H1 (cell line): ENCODE measurements around the gene COPS6. TPM values are rescaled to one million over a fixed set of nuclear protein-coding genes. Genes with fewer than 3 reads are reported as not detected.

Experiments
- ATF3 ChIP-seq: IDR thresholded peaks from 2 replicates; pipeline ENCODE4 v1.6.1; 2011; ENCODE audit warnings: low read depth, mild to moderate bottlenecking, low read length; ENCODE audit not compliant: insufficient read depth
- BACH1 ChIP-seq: IDR thresholded peaks from 2 replicates; pipeline ENCODE4 v1.6.1; 2012; ENCODE audit warnings: low read length, improper control_type of control experiment
- BCL11A ChIP-seq, 2 experiments: IDR thresholded peaks; one replicate each; pipeline ENCODE4 v1.6.1; 2011; ENCODE audit warnings: low read depth in 2 of 2, low read length in 2 of 2, mild to moderate bottlenecking in 2 of 2
- CREB1 ChIP-seq: IDR thresholded peaks from 2 replicates; pipeline ENCODE4 v1.6.1; 2012; ENCODE audit warnings: inconsistent platforms
- EP300 ChIP-seq, 2 experiments: IDR thresholded peaks; 1 replicate in 1 of 2; 2 replicates in 1 of 2; pipeline ENCODE4 v1.6.1; 2011 to 2012; ENCODE audit warnings: low read depth in 2 of 2, low read length in 2 of 2, mild to moderate bottlenecking in 2 of 2, borderline replicate concordance in 1 of 2, inconsistent platforms in 1 of 2, moderate library complexity in 1 of 2
- GABPA ChIP-seq: IDR thresholded peaks from 2 replicates; pipeline ENCODE4 v1.6.1; 2011; ENCODE audit warnings: mild to moderate bottlenecking, low read length, moderate library complexity, borderline replicate concordance; ENCODE audit not compliant: insufficient read depth
- HDAC2 ChIP-seq, 2 experiments: fragments of 300-600 bp in 1 of 2; sonication (generic) in 1 of 2; IDR thresholded peaks; 2 replicates each; pipeline ENCODE4 v1.6.1; 2011 to 2012; ENCODE audit warnings: low read depth in 2 of 2, low read length in 2 of 2, mild to moderate bottlenecking in 2 of 2, moderate library complexity in 2 of 2, borderline replicate concordance in 1 of 2, inconsistent platforms in 1 of 2
- HDAC6 ChIP-seq: IDR thresholded peaks from one replicate; pipeline ENCODE4 v1.7.1; 2012; ENCODE audit warnings: low read depth, mild to moderate bottlenecking, inconsistent platforms, low read length, moderate library complexity
- KDM1A ChIP-seq: fragments of 200-600, 300-600 bp; sonication (generic); IDR thresholded peaks from 2 replicates; pipeline ENCODE4 v1.7.1; 2016; ENCODE audit warnings: mild to moderate bottlenecking, low read length, borderline replicate concordance
- MAFK ChIP-seq: IDR thresholded peaks from 2 replicates; pipeline ENCODE4 v1.6.1; 2012; ENCODE audit warnings: low read depth, mild to moderate bottlenecking, improper control_type of control experiment, low read length
- PHF8 ChIP-seq: fragments of 200-600 bp; sonication (generic); conservative IDR thresholded peaks from 2 replicates; pipeline ENCODE4 v1.7.1; 2012; ENCODE audit warnings: low read depth, mild to moderate bottlenecking, inconsistent platforms, low read length, moderate library complexity
- POLR2AphosphoS5 ChIP-seq: IDR thresholded peaks from 2 replicates; pipeline ENCODE4 v1.6.1; 2011; ENCODE audit warnings: low read depth, low read length
- RBBP5 ChIP-seq: IDR thresholded peaks from 2 replicates; pipeline ENCODE4 v1.7.1; 2012; ENCODE audit warnings: low read depth, mild to moderate bottlenecking, inconsistent platforms, low read length, moderate library complexity, borderline replicate concordance
- RFX5 ChIP-seq: IDR thresholded peaks from 2 replicates; pipeline ENCODE4 v1.6.1; 2011; ENCODE audit warnings: low read depth, low read length, improper control_type of control experiment, borderline replicate concordance
- SIN3A ChIP-seq, 2 experiments: IDR thresholded peaks in 1 of 2; conservative IDR thresholded peaks in 1 of 2; 2 replicates each; pipeline ENCODE4 v1.6.1; 2011 to 2012; ENCODE audit warnings: low read length in 2 of 2, improper control_type of control experiment in 1 of 2, low read depth in 1 of 2, mild to moderate bottlenecking in 1 of 2
- SIRT6 ChIP-seq: IDR thresholded peaks from one replicate; pipeline ENCODE4 v1.7.1; 2012; ENCODE audit warnings: low read length, inconsistent platforms
- SIX5 ChIP-seq: IDR thresholded peaks from 2 replicates; pipeline ENCODE4 v1.6.1; 2011; ENCODE audit warnings: mild to moderate bottlenecking, low read depth, low read length
- SP1 ChIP-seq: IDR thresholded peaks from 2 replicates; pipeline ENCODE4 v1.6.1; 2011; ENCODE audit warnings: low read depth, low read length
- SP2 ChIP-seq: IDR thresholded peaks from 2 replicates; pipeline ENCODE4 v1.6.1; 2012; ENCODE audit warnings: mild to moderate bottlenecking, low read length, inconsistent platforms
- SRF ChIP-seq: IDR thresholded peaks from 2 replicates; pipeline ENCODE4 v1.6.1; 2011; ENCODE audit warnings: mild to moderate bottlenecking, low read depth, low read length, moderate library complexity
- TCF12 ChIP-seq: IDR thresholded peaks from 2 replicates; pipeline ENCODE4 v1.6.1; 2011; ENCODE audit warnings: low read depth, mild to moderate bottlenecking, low read length
- ZNF274 ChIP-seq: IDR thresholded peaks from 2 replicates; pipeline ENCODE4 v1.7.0; 2012; ENCODE audit warnings: low read length, borderline replicate concordance; ENCODE audit errors: extremely low read depth
- polyA plus RNA-seq, 7 experiments: library from polyadenylated mRNA; depleted of rRNA in 3 of 7; stranded (reverse) in 5 of 7; unstranded in 2 of 7; fragments of >200 nt in 5 of 7; fragments of 200-250 nt in 2 of 7; gene quantifications; 1 replicate in 5 of 7; 2 replicates in 1 of 7; 4 replicates in 1 of 7; pipeline versions ENCODE4 v1.2.1 to v1.2.3, GENCODE V29; 2011 to 2013; ENCODE audit warnings: missing spikeins in 2 of 7, mixed read lengths in 2 of 7
- total RNA-seq: library from RNA; stranded (reverse); fragmentation: NEBNext Ultra II Directional; extraction: Animal tissue kit (Norgen Biotek cat#: 25700); gene quantifications from 2 replicates; pipeline ENCODE4 v1.2.1, GENCODE V29; 2021

COPS6 gene
- total and polyA plus RNA-seq, 2 of the 8 experiments (the other 6 are each of a cell fraction or from before 2014, with no cell fraction given), result 127 to 225 TPM

DNA sequence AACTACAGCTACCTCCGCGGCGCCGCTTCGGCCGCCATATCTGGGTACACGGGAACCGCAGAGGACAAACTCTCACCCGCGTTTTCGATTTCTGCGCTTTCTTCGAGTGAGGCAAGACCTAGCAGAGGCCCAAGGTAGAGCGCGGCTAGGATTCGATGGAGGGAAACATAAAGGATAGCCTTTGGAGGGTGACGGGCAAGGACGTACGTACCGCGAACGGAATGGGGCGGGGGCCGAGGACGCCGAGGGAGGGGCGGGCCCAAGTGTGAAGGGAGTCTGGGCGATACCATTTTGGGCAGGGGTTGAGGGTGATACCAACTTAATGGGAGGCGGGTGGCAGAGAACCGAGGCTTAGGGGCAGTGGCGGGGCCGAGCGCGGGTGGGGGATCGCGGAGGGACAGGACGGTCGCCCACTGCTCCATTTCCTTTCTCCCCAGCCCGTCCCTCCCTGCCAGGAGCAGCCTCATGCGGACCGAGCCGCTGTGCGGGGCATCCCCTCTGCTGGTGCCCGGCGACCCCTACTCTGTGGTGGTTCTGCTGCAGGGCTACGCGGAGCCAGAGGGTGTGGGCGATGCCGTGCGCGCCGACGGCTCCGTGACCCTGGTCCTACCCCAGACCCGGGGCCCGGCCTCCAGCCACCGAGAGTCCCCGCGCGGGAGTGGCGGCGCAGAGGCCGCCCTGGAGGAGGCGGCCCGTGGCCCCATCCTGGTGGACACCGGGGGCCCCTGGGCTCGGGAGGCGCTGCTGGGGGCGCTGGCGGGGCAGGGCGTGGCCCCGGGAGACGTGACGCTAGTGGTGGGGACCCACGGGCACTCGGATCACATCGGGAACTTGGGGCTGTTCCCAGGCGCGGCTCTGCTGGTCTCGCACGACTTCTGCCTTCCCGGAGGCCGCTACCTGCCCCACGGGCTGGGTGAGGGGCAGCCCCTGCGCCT lies 38.4 kb downstream of the COPS6 start, which contains the start of gene MBLAC1 (continued):
- TF ChIP-seq ZNF274 (no peak), RBBP5 (0 out of 2 replicates have a peak, but pooled peaks have one; percentile 63), SP1 (0 out of 2 replicates have a peak, but pooled peaks have one; percentile 33), BCL11A (IDR thresholded peaks at IDR 0.05; ENCODE audit: low read depth in 2 of 2, low read length in 2 of 2) (no peak), POLR2AphosphoS5 (peak; percentile 70), ATF3 (no peak), HDAC6 (no peak), CREB1 (no peak), MAFK (no peak), BACH1 (no peak; the same call in none of the 2 replicates), SIX5 (peak; percentile 26; the same call in 1 of the 2 replicates), EP300 (IDR thresholded peaks at IDR 0.05; ENCODE audit: borderline replicate concordance in 1 of 2, low read depth in 2 of 2, low read length in 2 of 2) (peak in 1 of 2 experiments; percentile 98; a peak in 2 of 3 replicates), GABPA (no peak), KDM1A (0 out of 2 replicates have a peak, but pooled peaks have one; percentile 7), TCF12 (no peak), SIN3A (conservative IDR thresholded peaks at IDR 0.05 in 1 of 2, IDR thresholded peaks at IDR 0.05 in 1 of 2; ENCODE audit: low read depth in 1 of 2, low read length in 2 of 2) (peak in 1 of 2 experiments; percentile 85; a peak in 2 of 4 replicates), SIRT6 (no peak), HDAC2 (IDR thresholded peaks at IDR 0.05; ENCODE audit: borderline replicate concordance in 1 of 2, low read depth in 2 of 2, low read length in 2 of 2) (peak in 1 of 2 experiments; percentile 1; a peak in 1 of 4 replicates), PHF8 (peak; percentile 90), SRF (no peak), RFX5 (no peak), SP2 (no peak)
